Mesenteric fat pad (tissue), 1 donor: ENCODE measurements around the gene DNTT. TPM values are rescaled to one million over a fixed set of nuclear protein-coding genes. Genes with fewer than 3 reads are reported as not detected.

Experiments used
- DNase-seq: peaks from one replicate; pipeline ENCODE4 v3.0.0-alpha.2; 2020; ENCODE audit warnings: low spot score
- total RNA-seq: library from RNA; stranded (reverse); fragmentation: NEBNext Ultra II Directional; extraction: Animal tissue kit (Norgen Biotek cat#: 25700); gene quantifications from one replicate; pipeline ENCODE4 v1.2.1, GENCODE V29; 2021
- donor health status: DM: yes; HTN: yes; CAD: no.

DNTT gene
- total RNA-seq, 1 donor from 2014 or later: not detected

DNA sequence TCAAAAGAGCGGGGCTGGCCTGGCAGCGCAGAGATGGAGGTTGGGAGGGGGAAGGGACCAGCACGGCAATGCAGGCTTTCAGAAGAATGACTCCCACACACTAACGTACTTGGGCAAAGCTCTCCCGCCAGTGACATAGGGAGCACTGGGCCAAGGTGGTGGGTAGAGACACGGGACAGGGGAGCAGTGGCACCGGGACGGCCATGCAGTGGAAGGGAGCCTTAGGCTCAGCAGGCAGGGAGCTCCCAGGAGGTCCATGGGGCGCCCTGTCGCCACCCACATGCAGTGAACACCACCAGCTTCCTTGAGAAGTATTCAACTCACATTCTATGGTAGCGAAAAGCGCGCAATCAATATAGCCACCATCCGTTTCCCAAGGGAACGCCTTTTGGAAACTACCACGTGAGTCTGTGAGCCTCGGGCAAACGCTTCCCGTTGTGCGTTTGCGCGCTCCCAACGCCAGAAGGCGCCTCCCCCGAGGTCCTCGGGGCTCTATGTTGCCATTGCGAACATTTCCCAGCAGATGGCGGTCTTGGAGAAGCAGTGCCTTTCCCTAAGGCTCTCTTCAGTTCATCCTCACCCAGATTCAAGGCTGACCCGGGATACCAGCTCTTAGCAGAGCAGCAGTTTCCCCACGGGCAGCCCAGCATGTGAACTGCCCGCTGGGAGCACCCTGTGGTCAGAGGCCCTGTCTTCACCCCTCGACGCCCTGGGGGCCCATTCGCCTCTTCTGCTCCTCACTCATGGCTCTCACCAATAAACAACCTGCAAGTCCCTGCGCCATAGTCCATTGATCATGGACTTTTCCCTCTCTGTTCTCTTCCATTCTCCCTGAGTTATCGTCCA, 71.0 kb downstream of the DNTT start:
- no peak for DNase-seq

DNA sequence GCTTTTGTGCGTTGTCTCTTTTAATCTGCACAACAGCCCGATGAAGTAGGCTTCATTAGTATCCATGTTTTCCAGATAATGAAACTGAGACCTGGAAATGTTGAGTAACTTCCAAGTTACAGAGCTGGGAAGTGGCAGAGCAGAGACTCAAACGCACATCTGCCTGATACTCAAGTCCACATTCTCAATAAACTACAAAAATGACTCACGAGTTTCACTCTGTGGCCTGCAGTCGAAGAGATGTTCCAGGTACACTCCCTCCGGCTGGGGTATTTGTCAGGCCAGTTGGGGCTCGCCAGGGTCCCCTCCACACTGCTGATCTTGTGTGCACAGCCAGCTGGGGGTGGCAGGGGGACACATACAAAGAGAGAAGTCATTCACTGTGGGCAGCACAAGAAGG, 72.2 kb downstream of the DNTT start:
- DNase-seq: no peak

DNA sequence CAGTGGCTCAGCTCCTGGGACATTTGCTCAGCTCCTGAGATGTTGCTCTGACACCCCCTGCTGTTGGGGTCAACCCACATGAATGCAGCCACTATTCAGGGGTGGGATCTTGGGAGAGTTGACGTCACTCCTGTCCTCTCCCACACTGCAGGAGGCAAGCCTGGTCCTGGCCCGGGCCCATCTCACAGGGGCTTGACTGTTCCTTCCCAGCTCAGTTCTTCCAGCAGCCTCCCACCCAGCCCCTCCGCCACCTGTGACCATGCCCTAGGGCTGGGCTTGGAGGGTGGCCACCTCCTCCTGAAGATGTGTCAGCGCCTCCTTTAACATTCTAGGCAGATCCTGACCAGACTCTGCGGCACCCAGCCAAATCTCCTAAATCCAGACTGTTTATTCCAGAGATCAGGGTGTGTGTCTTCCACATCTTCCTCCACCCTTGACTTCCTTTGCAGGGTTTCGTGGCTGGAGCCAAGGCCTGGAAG, 73.6 kb downstream of the DNTT start:
- DNase-seq: no peak

DNA sequence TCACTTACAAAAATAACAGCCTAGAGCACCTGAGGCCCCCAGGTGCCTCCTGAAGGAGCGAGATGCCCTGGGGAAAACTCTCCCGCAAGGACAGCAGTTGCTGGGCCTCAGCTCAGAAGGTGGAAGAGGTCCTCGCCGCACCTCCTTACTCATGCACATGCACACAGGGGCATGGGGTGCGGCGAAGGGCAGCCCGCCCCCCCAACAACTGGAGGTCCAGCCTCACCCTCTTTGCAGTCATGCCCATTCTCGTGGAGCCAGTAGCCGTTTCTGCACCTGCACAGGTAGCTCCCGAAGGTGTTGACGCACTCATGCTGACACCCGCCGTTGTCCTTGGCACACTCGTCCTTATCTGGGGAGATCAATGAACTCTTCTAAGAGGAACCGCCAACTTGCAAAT, 74.5 kb downstream of the DNTT start:
- no peak for DNase-seq

DNA sequence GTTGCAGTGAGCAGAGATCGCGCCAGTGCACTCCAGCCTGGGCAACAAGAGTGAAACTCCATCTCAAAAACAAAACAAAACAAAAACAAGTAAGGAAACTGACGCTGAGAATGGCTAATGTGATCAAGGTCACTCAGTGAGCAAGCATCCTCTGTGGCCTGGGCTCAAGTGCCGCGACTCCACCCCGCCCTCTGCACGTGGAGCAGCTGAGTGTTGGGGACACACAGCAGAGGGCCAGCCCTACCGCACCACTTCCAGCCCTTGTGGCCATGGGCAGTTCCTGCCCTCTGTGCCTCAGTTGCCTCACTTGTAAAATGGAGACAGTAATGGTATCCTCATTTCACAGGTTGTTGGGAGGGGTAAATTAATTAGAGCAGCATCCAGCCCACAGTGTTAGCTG, 75.5 kb downstream of the DNTT start:
- no peak for DNase-seq

DNA sequence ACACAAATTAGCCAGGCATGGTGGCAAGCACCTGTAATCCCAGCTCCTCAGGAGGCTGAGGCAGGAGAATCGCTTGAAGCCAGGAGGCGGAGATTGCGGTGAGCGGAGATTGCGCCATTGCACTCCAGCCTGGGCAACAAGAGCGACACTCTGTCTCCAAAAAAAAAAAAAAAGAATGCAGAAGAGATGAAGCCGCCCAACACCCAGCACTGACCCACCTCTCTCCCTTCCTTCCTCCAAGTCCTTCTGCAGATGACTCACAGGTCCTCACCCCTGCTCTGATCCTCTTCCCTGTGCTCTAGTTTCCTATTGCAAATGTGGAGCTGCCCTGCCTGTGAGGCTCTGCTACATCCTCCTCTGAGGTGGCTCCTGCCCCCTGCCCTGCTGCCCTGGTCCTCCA, 76.6 kb downstream of the DNTT start:
- DNase-seq: no peak

DNA sequence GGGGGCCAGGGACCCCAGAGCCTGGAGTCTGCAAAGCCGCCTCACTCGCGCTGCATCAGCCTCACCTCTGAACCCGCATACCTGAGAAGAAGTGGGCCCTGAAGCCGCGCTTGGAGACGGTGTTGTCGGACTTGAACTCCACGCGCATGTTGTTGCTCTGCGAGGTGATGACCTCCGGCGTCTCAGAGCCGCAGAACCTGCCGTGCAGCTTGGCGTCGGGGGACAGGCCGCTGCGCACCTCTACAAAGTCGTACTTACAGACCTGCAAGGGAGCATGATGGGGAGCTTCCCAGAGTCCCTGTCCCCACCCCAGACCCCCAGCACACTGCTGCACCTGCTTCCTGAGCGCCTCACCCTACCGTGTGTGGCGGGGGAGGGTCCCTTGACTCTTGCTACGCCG, 80.3 kb downstream of the DNTT start:
- DNase-seq: no peak

DNA sequence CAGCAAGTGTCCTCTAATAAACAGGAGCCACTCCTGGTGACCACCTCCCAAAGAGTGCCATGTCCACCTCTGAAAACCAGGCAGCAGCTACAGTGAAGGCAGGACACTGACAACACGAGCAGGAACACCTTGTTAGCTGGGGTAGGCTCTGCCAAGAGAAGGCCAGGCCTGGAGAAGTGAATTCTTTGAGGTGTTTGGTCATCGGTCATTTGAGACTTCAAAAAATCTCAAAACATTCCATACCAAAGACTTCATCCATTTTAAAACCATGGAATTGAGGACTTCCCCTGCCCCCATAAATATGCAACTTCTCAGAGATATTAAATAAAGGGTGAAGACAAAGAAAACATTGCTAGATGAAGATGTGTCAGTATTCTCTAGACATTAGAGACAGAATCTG, 82.9 kb downstream of the DNTT start:
- no peak for DNase-seq

DNA sequence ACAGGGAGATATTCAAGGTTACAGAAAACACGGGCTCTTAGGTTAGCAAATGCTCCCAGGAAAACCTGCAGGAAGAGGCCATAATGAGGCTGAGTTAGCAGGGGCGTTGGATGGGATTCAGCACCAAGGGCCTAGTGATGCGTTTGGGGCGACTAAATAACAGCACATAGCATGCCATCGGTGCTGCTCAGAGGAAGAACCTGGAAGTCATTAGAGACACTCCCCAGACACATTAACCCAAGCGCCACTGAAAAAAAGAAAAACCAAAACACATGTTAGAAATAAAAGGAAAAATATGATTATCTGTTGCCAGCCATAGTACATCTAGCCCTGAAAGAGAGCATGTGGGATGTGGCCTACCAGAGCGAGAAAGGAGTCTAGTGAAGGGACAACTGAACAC, 83.4 kb downstream of the DNTT start:
- DNase-seq: no peak

Other genes with a start within 250 kb of the DNTT start
- gene ZNF518A, start 174.1 kb upstream of the DNTT start, total RNA-seq: 12.9 TPM
- 4.7 TPM for gene BLNK, start 32.9 kb upstream of the DNTT start, total RNA-seq
- not detected for gene OPALIN, start 54.6 kb downstream of the DNTT start, total RNA-seq
- not detected for gene TLL2, start 209.5 kb downstream of the DNTT start, total RNA-seq